Measurements from ENCODE around the gene GJD3.
"Not testable (repeated sequence)": the region's sequence is repeated elsewhere in the genome, so short reads cannot be mapped to it uniquely, and the experiment has no call there.

GJD3 gene

GRCh38 chr17:40377832-40378231 lies 13.3 kb upstream of the GJD3 start:
- DNase-seq = no peak
- no peaks in the 10 kb centered on the region for H3K4me1 Mint-ChIP-seq
- H3K9me3 Mint-ChIP-seq = peaks cover 9% of the 10 kb centered on the region
- TF ChIP-seq CTCF (IDR thresholded peaks at IDR 0.05) = no peak
- H3K27me3 Mint-ChIP-seq (ENCODE audit: low read depth, poor library complexity) = peaks cover 3% of the 10 kb centered on the region
- H3K27ac Mint-ChIP-seq = no peak overlapping the region
- no peaks in the 10 kb centered on the region for H3K36me3 Mint-ChIP-seq (ENCODE audit: low read depth)
- no peak overlapping the region for H3K4me3 Mint-ChIP-seq

DNA sequence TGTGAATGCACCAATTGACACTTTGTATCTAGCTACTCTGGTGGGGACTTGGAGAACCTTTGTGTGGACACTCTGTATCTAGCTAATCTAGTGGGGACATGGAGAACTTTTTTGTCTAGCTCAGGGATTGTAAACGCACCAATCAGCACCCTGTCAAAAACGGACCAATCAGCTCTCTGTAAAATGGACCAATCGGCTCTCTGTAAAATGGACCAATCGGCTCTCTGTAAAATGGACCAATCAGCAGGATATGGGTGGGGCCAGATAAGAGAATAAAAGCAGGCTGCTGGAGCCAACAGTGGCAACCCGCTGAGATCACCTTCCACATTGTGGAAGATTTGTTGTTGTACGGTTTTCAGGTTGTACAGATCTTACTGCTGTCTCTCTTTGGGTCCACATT lies 12.0 kb upstream of the GJD3 start:
- not testable (repeated sequence) for H3K36me3 Mint-ChIP-seq (ENCODE audit: low read depth); H3K4me3 Mint-ChIP-seq; H3K27me3 Mint-ChIP-seq (ENCODE audit: low read depth, poor library complexity); H3K4me1 Mint-ChIP-seq; DNase-seq
- Mint-ChIP-seq H3K27ac (peak overlapping the region; percentile 71), H3K9me3 (peaks cover 18% of the 10 kb centered on the region)

DNA sequence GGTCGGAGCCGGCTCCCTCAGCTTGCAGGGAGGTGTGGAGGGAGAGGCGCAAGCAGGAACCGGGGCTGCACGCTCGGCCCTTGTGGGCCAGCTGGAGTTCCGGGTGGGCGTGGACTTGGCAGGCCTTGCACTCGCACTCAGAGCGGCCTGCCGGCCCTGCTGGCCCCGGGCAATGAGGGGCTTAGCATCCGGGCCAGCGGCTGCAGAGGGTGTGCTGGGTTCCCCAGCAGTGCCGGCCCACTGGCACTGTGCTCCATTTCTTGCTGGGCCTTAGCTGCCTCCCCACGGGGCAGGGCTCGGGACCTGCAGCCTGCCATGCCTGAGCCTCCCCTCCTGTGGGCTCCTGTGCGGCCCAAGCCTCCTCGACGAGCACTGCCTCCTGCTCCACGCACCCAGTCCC lies 11.2 kb upstream of the GJD3 start:
- peaks cover 10% of the 10 kb centered on the region for H3K27me3 Mint-ChIP-seq (ENCODE audit: low read depth, poor library complexity)
- DNase-seq = not testable (repeated sequence)

DNA sequence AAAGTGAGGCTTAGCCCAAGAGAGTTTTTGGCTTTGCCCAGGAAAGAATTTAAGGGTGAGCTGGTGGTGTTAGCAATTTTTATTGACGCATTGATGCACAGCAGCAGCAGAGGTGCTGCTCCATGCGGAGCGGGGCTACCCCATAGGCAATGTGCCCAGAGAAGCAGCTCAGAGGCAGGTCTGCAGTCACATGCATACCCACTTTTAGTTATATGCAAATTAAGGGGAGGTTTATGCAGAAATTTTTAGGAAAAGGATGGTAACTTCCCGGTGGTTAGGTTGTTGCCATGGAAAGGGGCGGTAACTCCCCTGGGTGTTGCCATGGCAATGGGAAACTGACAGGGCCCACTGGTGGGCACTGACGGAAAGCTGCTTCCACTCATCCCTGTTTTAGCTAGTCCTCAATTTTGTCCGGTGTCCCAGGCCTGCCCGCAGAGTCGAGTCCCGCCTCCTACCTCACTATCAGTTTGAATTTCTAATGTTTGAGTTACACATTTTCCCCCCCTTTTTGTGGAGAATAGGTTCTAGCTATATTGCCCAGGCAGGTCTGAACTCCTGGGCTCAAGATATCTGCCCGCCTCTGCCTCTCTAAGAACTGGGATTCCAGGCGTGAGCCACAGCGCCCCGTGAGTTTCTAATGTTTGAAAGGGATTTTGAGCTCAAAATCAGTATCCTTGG lies 10.4 kb upstream of the GJD3 start:
- H3K36me3 Mint-ChIP-seq (ENCODE audit: low read depth) = no peaks in the 10 kb centered on the region
- peaks cover 13% of the 10 kb centered on the region for H3K27me3 Mint-ChIP-seq (ENCODE audit: low read depth, poor library complexity)
- peaks cover 22% of the 10 kb centered on the region for H3K9me3 Mint-ChIP-seq
- DNase-seq = no peak
- H3K4me1 Mint-ChIP-seq = no peaks in the 10 kb centered on the region
- no peak overlapping the region for H3K27ac Mint-ChIP-seq
- no peak overlapping the region for H3K4me3 Mint-ChIP-seq
- TF ChIP-seq CTCF (IDR thresholded peaks at IDR 0.05) = no peak

More for the DNA sequence above, 11.2 kb upstream of the GJD3 start:
- not testable (repeated sequence) for H3K4me1 Mint-ChIP-seq; H3K4me3 Mint-ChIP-seq; H3K36me3 Mint-ChIP-seq (ENCODE audit: low read depth); H3K27ac Mint-ChIP-seq
- peaks cover 22% of the 10 kb centered on the region for H3K9me3 Mint-ChIP-seq

- Mint-ChIP-seq H3K4me1 (no peaks in the 10 kb centered on the region), H3K27ac (no peak overlapping the region), H3K36me3 (ENCODE audit: low read depth) (no peaks in the 10 kb centered on the region), H3K9me3 (peaks cover 22% of the 10 kb centered on the region), H3K4me3 (no peak overlapping the region), H3K27me3 (ENCODE audit: low read depth, poor library complexity) (peaks cover 18% of the 10 kb centered on the region)
- no peak for TF ChIP-seq CTCF (IDR thresholded peaks at IDR 0.05)
- no peak for DNase-seq
Observed at GRCh38 chr17:40373999-40374398, 9.5 kb upstream of the GJD3 start.

DNA sequence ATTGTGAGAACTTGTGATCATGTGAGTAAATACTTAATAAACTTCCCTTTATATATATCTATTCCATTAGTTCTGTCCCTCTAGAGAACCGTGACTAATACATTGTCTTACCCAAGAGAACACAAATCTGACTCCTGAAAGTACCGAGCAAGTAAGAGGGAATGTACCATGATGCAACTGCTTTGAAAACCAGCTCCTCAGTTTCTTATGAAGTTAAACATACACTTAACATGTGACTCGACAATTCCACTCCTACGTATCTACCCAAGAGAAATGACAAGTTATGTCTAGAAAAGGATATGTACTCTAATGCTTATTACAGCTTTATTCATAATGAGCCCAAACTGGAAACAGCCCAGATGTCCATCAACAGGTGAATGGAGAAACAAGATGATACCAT lies 8.8 kb upstream of the GJD3 start:
- no peak overlapping the region for H3K27ac Mint-ChIP-seq
- H3K4me1 Mint-ChIP-seq = no peaks in the 10 kb centered on the region
- no peak overlapping the region for H3K4me3 Mint-ChIP-seq
- no peak for TF ChIP-seq CTCF (IDR thresholded peaks at IDR 0.05)
- no peak for DNase-seq
- H3K27me3 Mint-ChIP-seq (ENCODE audit: low read depth, poor library complexity) = peaks cover 20% of the 10 kb centered on the region
- no peaks in the 10 kb centered on the region for H3K36me3 Mint-ChIP-seq (ENCODE audit: low read depth)
- peaks cover 22% of the 10 kb centered on the region for H3K9me3 Mint-ChIP-seq

DNA sequence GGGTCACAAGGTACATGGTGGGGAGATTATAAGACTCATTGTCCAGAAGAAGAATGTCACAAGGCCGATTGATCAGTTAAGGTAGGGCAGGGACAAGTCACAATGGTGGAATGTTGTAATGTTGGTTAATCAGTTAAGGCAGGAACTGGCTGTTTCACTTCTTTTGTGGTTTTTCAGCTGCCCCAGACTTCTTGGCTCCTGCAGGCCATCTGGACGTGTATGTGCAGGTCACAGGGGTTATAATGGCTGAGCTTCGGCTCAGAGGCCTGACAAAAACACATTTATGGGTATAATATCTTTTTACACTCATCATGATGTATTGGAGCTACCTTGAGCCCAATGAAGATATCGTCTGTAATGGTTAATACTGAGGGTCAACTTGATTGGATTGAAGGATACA lies 8.1 kb upstream of the GJD3 start:
- DNase-seq; H3K36me3 Mint-ChIP-seq (ENCODE audit: low read depth): not testable (repeated sequence)

More for the DNA sequence above, 8.1 kb upstream of the GJD3 start:
- not testable (repeated sequence) for H3K4me1 Mint-ChIP-seq, H3K27ac Mint-ChIP-seq, H3K4me3 Mint-ChIP-seq
- Mint-ChIP-seq H3K27me3 (ENCODE audit: low read depth, poor library complexity) (peaks cover 26% of the 10 kb centered on the region), H3K9me3 (peaks cover 22% of the 10 kb centered on the region)
